ENCODE results near the gene LINS1.

LINS1 gene

GRCh38 chr15:100553468-100553867 lies 48.5 kb downstream of the LINS1 start:
- DNase-seq = no peak

- no peak for DNase-seq
Observed at GRCh38 chr15:100547961-100548360, 54.0 kb downstream of the LINS1 start.

GRCh38 chr15:100544946-100545345 lies 57.0 kb downstream of the LINS1 start:
- no peak for DNase-seq

- DNase-seq = no peak
Observed at GRCh38 chr15:100544338-100544841, 57.6 kb downstream of the LINS1 start.

- no peak for DNase-seq
Observed at GRCh38 chr15:100542290-100542689, 59.7 kb downstream of the LINS1 start.

GRCh38 chr15:100537331-100537730 lies 64.7 kb downstream of the LINS1 start:
- no peak for DNase-seq

- DNase-seq = no peak
Observed at GRCh38 chr15:100536733-100537132, 65.3 kb downstream of the LINS1 start.

- DNase-seq = no peak
Observed at GRCh38 chr15:100533886-100534285, 68.1 kb downstream of the LINS1 start.

- no peak for DNase-seq
Observed at GRCh38 chr15:100531823-100532327, 70.1 kb downstream of the LINS1 start.

GRCh38 chr15:100531204-100531603 lies 70.8 kb downstream of the LINS1 start:
- no peak for DNase-seq

- DNase-seq = no peak
Observed at GRCh38 chr15:100529556-100529955, 72.4 kb downstream of the LINS1 start.

GRCh38 chr15:100528833-100529428 lies 73.1 kb downstream of the LINS1 start, which contains the start of gene CERS3:
CERS3 (minus strand) TSS chr15:100528950; CDS start chr15:100501849, 27,101 bp downstream.
- DNase-seq = no peak

GRCh38 chr15:100526027-100526481 lies 75.9 kb downstream of the LINS1 start:
- no peak for DNase-seq

GRCh38 chr15:100525436-100525835 lies 76.5 kb downstream of the LINS1 start:
- DNase-seq = no peak

GRCh38 chr15:100524326-100524725 lies 77.7 kb downstream of the LINS1 start:
- DNase-seq = no peak

GRCh38 chr15:100521907-100522306 lies 80.1 kb downstream of the LINS1 start:
- DNase-seq = no peak

GRCh38 chr15:100520132-100520921 lies 81.7 kb downstream of the LINS1 start:
- DNase-seq = no peak

GRCh38 chr15:100517846-100518245 lies 84.1 kb downstream of the LINS1 start:
- DNase-seq = no peak
